GM13976 (cell line): ENCODE results near the gene JARID2.
A peak's percentile ranks its signal among the peaks of the same experiment; 100 is the strongest.

ENCODE experiments used
- DNase-seq: peaks from one replicate; pipeline ENCODE4 v3.0.0; 2012; ENCODE audit warnings: low spot score
- CTCF ChIP-seq: IDR thresholded peaks from 2 replicates; pipeline ENCODE4 v1.5.1; 2012; ENCODE audit warnings: borderline replicate concordance, mild to moderate bottlenecking; ENCODE audit not compliant: insufficient read depth; ENCODE audit errors: extremely low read depth, missing control alignments, control extremely low read depth
- in situ Hi-C: fragments of 300-500 bp; cut with MboI; formaldehyde crosslinking; loops from one replicate; pipeline ENCODE4 v1.12.0; 2022; ENCODE audit warnings: low sequenced_read_pairs, mixed read lengths, inconsistent platforms; ENCODE audit not compliant: unreplicated experiment

The JARID2 gene

DNA sequence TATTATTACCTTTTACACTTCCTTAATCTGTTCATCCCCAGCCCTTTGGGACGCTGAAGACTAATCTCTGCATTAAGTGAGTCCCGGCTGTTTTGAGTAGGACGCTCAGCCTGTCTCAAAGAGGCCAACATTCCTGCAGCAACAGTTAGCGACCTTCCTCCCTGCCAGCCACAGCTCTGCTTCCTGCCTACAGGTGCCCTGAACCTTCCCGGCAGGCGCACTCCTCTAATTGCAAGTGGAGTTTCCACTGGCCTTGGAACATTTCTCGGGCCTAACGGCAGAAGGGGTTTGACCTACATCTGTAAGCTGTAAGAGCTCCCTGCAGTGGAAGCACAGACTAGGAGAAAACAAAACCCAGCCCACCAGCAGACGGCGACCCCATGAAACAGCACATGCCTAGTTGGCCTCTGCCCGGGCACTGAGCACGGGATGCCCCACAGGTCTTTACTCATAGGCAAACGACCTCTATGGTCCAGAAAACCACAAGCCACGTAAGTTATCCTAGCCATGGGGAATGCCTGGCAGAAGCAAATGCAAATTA, 279.1 kb downstream of the JARID2 start:
- DNase-seq: no peak
- in situ Hi-C loops: loop anchor here (25.0 kb wide), 1 partner anchor 662 kb away; no protein-coding TSS in a partner anchor
- no peak for TF ChIP-seq CTCF

GRCh38 chr6:15526212-15526701, 280.4 kb downstream of the JARID2 start:
- peak; percentile 59 for DNase-seq
- in situ Hi-C loops: no loop called here
- no peak for TF ChIP-seq CTCF

DNA sequence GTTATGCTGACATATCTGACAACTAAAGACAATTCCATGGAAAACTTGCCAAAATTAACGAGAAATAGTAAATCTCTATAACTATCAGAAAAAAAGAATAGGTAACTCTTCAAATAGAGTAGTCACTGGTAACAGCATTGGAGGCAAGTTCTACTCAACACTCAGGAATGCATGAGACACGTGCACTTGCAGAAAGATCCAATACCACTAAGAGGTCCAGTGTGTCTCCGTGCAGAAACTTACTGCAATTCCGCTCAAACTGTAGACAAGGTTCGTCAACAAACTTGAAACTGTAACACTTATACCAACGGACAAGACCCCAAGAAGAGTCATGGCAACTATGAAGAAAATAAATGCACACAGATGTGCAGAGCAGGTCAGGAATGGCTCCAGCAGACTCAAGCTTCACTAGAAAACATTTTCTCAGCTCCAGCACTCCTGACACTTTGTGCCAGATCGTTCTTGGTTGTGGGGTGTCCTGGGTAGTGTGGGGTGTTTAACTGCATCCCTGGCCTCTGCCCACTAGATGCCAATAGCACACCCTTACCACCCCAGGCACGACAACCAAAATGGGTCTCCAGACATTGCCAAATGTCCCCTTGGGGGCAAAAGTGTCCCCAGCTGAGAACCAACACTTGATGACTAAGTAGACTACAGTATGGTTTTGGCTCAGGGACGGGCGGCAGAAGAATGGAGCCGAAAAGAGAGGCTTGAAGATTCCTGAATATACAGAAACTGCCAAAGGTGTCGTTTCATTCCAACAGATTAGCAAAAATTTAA, 282.2 kb downstream of the JARID2 start:
- in situ Hi-C loops: no loop called here
- DNase-seq: no peak
- TF ChIP-seq CTCF: no peak

GRCh38 chr6:15528870-15529269, 283.0 kb downstream of the JARID2 start:
- DNase-seq: no peak
- TF ChIP-seq CTCF: no peak
- in situ Hi-C loops: no loop called here

DNA sequence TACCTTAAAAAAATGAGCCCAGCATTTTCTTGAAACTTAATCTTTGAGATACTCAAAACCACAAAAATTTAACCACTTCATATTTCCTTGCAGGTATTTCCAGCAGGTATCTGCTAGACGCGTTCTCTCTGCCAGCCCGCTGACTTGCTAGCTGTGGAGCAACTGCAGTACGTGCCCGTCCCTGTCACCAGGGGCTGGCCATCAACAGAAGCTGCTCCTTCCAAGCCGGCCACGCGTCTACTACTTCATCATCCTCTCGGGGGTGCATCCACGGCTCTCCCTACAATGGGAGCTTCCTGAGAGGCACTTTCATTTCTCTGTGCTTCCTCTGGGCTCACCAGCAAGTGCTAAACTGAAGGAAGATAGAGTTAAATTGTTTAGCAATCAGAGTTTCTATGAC, 284.5 kb downstream of the JARID2 start:
- no peak for TF ChIP-seq CTCF
- in situ Hi-C loops: no loop called here
- no peak for DNase-seq

GRCh38 chr6:15531973-15532372, 286.1 kb downstream of the JARID2 start:
- DNase-seq: no peak
- in situ Hi-C loops: no loop called here
- TF ChIP-seq CTCF: no peak
